Measurements from ENCODE around the gene CHST10.

GRCh38 chr2:100367163-100367562, 50.3 kb downstream of the CHST10 start:
- TF ChIP-seq CTCF (IDR thresholded peaks at IDR 0.05) (no peak), POLR2A (IDR thresholded peaks at IDR 0.05) (no peak)

Measured in heart left ventricle (tissue), 13 donors.